Hippocampal formation (tissue), 2 donors: Measurements from ENCODE around the gene IL17RD.
"Not testable (repeated sequence)": the region's sequence is repeated elsewhere in the genome, so short reads cannot be mapped to it uniquely, and the experiment has no call there.

Experiments used
- DNase-seq, 2 donors: peaks; one replicate each; lab custom pipeline; 2025; lab: John Stamatoyannopoulos, UW

Gene IL17RD

DNA sequence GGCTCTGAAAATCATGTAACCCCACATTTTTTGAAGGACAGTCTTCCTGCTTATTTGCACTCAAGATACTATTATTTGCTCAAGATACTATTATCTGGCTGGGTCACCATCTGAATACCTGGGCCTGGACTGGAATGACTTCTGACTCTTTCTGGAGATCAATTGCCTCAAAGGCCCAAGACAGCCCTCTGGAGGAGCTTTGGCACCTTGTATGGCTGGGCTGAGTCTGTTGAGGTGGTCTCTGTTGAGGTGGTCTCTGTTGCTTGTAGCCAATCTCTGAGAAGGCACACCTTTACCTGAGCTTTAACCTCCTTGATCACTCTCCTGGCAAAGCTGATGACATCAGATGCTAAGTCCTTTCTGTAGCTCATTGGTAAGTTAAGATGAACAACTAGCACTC is 71.7 kb downstream of the IL17RD start:
- no peak for DNase-seq

- DNase-seq: no peak
Measured at GRCh38 chr3:57091521-57092273, 73.5 kb downstream of the IL17RD start.

DNA sequence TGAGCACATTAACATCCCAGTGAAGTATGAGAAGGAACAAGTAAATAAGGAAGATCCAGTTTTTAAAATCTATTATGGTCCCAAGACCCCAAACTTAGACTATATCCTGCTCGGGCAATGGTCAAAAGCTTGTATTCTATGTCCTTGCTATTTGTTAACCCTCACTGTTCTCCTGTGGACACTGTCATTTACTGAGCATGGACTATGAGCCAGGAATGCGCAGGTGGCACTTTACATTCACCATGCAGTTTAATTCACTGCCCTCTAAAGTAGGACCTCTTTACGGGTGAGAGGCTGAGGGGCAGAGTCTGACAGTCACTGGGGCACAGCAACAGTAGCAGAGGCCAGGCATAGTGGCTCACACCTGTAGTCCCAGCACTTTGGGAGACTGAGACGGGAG is 76.1 kb downstream of the IL17RD start:
- no peak for DNase-seq

DNA sequence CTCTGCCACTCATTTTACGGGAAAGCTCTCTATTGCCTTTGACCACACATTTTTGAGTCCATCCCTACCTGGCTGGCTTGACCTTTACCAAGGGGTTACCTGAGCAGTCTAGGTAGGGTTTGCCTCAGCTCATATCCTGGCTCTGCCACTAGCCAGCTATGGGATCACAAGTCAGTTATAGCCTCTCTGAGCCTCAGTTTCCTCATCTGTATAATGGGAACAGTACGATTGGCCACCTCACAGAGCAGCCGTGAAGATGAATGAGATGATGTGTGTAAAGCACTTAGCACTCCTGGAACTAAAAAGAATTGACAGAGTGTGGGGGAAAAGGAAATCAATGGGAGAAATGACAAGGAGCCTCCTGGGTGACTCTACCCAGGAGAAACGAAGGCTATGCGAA is 76.7 kb downstream of the IL17RD start:
- no peak for DNase-seq

DNA sequence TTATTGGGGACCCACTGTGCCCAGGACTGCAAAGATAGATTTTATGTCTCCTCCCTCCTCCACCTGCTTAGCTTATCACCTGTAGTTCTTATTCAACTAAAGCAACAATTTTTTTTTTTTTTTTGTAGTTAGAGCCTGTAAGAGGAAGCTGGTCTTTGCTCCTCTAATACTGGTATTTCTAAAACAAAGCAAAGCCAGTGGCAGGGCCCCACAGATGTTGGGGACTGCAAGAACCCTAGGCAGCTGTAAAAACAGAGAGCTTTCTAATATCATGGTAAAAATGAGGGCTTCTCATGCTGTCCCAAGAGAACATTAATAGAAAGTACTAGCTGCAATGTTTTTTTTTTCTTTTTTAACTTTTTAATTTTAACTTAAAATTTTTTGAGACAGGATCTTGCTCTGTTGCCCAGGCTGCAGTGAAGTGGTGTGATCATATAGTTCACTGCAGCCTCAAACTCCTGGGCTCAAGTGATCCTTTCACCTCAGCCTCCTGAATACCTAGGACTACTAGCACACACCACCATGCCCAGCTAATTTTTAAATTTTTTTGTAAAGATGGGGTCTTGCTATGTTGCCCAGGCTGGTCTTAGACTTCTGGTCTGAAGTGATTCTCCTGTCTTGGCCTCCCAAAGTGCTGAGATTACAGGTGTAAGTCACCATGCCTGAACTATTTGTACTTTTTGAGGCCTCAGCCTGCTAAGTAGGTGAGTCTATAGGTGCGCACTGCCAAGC is 77.6 kb downstream of the IL17RD start:
- no peak for DNase-seq

DNA sequence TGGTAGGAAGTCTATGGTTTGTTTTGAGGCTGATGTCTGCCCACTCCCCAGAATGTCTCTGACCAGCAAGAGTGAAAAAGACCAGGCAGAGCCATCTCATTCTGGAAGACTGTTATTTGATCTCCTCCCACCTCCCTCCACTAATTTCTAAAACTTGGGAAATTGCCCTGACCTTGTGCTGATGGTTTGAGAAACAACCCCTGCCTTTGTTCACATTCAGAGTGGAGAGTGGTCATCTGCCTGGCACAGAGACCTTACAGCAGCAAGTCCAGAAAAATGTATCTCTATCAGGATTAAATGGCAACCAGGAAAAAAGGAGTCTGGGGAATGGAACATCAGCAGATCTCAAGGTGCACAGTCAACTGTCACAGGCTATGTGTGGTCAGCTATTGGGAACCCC is 79.0 kb downstream of the IL17RD start:
- peak; percentile 2 to 16 for DNase-seq

- DNase-seq: no peak
Measured at GRCh38 chr3:57085211-57085610, 79.9 kb downstream of the IL17RD start.

DNA sequence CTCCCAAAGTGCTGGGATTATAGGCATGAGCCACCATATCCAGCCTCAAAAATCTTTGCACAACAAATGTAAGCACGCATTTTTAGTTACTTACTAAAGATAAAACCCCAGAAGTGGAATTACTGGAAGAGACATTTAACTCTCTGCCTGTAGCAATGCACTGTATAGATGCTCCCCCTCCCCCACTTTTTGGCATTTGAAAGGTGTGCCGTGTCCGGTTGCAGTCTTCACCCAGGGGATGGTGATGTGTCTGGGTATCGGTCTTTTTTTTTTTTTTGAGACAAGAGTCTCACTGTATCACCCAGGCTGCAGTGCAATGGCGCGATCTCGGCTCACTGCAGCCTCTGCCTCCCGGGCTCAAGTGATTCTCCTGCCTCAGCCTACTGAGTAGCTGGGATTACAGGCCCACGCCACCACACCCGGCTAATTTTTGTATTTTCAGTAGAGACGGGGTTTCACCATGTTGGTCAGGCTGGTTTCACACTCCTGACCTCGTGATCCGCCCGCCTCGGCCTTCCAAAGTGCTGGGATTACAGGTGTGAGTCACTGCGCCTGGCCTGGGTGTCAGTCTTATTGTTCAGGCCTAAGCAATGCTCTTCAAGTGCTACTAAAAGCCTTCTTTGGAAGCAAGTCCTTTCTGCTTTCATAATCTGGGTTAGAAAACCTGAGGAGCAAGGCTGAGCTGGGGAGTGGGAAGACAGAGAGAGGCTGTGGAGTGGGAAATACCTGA is 81.7 kb downstream of the IL17RD start:
- not testable (repeated sequence) for DNase-seq

GRCh38 chr3:57082481-57082880 is 82.7 kb downstream of the IL17RD start:
- no peak for DNase-seq

- DNase-seq: no peak
Measured at GRCh38 chr3:57081173-57081572, 84.0 kb downstream of the IL17RD start.

DNA sequence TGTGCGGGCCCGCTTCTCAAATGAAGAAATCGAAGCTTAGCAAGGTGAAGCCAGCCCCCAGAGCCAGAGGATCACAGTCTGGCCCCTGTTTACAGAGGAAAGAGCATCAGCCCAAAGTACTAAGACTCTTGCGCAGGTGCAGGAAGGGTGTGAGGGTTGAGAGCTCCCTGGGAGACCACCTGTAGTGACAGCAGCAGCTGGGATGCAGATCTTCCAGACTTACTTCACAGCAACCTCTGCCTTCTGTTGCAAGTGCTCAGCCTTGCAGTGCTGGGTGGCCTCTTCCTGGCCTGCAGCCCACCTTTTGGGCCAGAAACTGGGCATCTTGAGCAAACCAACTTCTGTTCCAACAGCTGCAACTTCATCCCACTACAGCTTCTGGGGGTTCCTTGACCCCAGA is 85.0 kb downstream of the IL17RD start:
- no peak for DNase-seq

GRCh38 chr3:57079474-57079831 is 85.7 kb downstream of the IL17RD start:
- DNase-seq: no peak

GRCh38 chr3:57078635-57079473 is 86.3 kb downstream of the IL17RD start:
- peak in 1 of 2 donors; percentile 21 for DNase-seq

GRCh38 chr3:57078344-57078634 is 86.9 kb downstream of the IL17RD start:
- peak in 1 of 2 donors; percentile 53 for DNase-seq

DNA sequence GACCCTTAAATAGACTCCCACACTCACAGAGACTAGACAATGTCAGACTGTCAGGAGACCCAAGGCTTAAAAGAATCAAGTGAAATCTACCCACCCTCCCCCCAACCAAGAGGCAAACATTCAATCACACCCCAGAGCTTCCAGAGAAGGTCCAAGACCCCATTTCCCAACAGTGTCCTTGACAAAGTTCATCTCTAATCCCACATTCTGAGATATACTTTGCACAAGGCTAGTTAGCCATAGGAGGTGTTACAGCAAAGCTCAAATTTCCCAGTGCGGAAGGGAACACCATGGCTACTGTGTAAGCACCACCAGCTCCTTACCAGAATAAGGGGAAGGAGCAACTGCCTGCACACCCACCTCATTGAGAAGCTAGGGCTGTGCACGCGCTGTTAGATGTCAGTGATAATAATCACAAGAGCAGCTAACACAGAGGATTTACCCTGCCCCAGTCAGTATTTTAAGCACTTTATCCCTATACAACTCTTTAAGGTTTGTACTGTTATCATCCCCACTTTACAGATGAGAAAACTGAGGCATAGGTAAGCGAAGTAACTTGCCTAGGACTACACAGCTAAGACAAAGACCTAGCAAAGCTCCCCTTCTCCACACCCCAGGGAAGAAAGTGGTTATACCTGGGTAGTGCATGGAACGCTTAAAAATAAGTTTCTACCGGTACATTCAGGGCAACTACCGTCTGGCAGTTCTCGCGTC is 87.4 kb downstream of the IL17RD start:
- DNase-seq: no peak

DNA sequence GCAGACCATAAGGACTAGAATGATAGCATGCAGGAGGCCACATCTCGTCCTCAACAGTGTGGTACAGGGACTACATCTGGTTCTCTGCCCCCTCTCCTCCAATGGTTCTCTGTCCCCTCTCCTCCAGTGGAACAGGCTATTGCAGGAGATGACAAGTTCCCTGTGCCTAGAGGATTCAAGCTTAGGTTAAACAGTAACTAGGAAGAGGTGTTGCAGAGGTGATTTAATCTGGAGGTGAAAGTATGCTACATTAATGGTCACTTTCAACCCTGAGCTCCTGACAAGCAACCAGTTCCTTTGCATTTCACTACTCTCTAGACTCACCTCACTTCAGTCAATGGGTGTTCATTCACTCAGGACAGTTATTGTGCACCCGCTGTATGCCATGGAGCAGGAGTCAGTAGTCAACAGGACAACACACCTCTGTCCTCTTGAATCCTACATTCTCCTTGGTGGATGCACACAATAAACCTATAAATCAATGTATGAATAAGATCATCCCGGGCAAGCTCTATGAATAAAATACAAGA is 88.7 kb downstream of the IL17RD start:
- DNase-seq: no peak

DNA sequence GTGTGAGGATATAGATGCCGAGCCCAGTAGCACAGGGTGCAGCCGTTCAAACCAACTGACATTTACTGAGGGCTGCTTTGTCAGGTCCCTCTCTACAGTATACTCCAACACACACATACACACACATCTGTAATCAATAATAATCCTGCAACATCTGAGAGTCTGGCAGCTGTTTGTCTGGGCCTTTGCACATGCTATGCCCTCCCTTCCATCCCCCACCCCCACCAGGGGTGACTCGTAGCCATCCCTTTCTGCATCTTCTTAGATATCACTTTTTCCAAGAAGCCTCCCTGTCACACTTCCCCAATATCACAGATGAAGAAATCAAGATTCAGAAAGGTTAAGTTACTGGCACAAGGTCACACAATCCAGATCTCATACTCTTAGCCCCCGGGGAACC is 91.0 kb downstream of the IL17RD start:
- no peak for DNase-seq

DNA sequence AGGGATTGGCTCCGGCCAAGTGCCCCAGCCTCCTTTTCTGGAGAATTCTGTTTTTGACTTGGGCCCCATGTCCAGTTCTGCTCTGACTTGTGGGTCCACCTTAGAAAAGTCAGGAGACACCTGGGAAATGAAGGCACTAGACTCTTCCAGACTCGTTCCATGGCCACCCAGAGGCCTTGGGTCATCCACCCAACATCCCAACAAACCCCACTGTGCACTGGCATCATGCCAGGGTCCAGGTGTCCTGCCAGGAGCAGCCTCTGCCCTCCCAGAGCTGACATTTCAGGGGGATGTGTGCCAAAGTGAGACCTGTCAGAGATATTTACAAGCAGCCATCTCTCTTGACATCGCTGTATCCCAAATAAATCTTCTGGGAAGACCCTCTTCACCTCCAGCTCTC is 91.5 kb downstream of the IL17RD start:
- DNase-seq: no peak

DNA sequence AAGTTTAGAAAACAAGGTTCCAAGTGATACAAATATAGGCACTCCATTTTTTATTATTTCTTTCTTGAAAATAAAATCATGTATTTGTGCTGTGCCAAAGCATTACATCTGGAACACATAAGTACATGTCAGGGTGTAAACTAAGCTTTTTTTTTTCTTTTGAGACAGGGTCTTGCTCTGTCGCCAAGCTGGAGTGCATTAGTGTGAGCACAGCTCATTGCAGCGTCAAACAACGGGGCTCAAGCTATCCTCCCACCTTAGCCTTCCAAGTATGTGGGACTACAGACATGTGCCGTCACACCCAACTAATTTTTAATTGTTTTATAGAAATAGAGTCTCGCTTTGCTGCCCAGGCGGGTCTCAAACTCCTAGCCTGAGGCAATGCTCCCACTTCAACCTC is 95.7 kb downstream of the IL17RD start:
- DNase-seq: no peak

DNA sequence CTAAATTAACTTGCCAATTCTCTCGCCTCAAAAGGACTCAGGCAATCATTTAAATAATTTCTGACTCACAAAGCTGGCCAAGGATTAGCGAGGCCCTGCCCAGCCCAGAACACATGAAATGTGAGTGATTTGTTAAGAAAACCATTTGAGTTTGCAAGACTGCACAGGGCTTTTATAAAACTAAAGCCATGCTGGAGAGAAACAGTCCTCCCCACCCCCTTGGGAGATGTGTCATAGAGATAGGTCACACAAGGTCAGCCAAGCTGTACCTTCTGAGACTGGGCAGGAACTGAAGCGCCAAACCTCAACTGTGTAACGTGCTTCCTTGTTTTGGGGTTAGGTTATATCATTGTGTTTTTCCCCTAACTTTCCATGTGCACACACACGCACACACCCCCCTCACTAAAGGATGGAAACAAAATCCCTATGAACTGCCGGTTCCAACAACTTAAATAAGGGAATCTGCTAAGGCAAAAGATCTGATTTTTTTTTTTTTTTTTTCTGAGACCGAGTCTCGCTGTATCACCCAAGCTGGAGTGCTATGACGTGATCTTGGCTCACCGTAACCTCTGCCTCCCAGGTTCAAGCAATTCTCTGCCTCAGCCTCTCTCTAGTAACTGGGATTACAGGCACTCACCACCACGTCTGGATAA is 96.6 kb downstream of the IL17RD start:
- DNase-seq: peak in 1 of 2 donors; percentile 17

DNA sequence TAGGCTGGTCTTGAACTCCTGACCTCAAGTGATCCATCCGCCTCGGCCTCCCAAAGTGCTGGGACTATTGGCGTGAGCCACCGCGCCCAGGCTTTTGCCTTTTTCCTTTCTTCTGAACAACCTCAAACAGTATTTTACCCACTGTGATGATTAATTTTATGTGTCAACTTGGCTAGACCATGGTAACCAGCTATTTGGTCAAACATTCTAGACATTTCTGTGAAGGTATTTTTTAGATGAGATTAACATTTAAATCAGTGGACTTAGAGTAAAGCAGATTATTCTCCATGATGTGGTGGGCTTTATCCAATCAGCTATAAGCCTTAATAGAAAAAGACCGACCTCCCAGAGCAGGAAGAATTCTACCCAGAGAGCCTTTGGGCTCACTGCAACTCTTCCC is 98.7 kb downstream of the IL17RD start:
- no peak for DNase-seq
